GM21576 (cell line): ENCODE measurements around the gene TLE6.
"Not testable (repeated sequence)": the region's sequence is repeated elsewhere in the genome, so short reads cannot be mapped to it uniquely, and the experiment has no call there.

Source experiments
- ATAC-seq: cut with Tn5 transposase; IDR thresholded peaks from one replicate; pipeline ENCODE4 v1.9.1; 2021; ENCODE audit warnings: mild to moderate bottlenecking, moderate library complexity; ENCODE audit not compliant: unreplicated experiment

Gene TLE6

GRCh38 chr19:3027292-3027691 lies 49.9 kb downstream of the TLE6 start:
- no peak for ATAC-seq

DNA sequence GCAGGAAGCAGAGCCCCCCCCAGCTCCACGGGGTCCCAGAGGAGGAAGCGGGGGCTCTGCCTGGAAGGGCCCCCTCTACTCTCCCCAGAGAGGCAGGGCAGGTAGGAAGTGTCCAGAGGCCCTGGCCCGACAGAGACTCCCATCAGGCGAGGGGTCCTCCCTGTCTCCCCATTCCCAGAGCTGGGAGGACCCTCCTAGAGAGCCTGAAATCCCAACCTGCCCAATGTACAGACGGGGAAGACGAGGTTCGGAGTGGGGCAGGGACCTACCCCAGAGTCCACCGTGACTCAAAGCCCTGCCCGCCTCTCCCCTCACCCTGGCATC lies 50.6 kb downstream of the TLE6 start:
- ATAC-seq = no peak

DNA sequence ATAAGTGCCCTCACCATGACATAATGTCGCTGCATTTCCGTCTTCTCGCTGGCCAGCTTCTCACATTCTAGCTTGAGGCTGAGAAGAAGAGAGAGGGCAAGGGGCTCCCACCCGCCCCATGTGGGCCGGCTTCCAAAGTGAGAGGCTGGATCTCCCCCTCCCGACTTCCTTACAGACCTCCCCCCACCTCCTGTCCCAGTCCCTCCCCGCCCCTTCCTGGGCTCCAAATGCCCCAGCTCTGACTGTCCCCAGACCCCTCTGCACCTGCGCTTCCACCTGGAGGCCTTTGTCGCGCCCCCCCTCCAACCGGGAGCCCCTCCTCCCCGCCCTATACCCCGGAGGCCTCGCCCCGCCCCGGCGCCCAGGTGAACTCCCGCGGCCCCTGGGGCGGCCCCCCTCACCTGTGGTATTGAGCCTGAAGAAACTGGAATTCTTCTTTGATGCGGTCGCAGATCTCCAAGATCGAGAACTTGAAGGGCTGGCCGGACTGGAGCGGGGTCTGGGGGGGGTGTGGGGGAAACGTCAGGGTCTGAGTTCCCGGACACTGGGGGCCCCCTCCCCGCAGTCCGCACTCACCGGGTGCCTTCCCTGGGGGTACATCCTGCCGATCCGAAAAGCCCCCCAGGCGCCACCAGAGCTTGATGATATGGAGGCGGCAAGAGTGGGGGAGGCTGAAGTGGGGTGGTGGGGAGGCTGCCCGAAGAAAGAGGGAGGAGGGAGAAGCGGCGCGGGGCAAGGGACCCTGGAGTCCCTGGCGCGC lies 51.1 kb downstream of the TLE6 start:
- no peak for ATAC-seq

GRCh38 chr19:3029065-3029923 lies 51.9 kb downstream of the TLE6 start, which contains the start of gene TLE2:
TSS of gene TLE2 (minus strand) at chr19:3029280. CDS start at chr19:3028904, 376 bp downstream.
- no peak for ATAC-seq

- ATAC-seq = no peak
Observed at GRCh38 chr19:3031607-3031867, 54.2 kb downstream of the TLE6 start.

DNA sequence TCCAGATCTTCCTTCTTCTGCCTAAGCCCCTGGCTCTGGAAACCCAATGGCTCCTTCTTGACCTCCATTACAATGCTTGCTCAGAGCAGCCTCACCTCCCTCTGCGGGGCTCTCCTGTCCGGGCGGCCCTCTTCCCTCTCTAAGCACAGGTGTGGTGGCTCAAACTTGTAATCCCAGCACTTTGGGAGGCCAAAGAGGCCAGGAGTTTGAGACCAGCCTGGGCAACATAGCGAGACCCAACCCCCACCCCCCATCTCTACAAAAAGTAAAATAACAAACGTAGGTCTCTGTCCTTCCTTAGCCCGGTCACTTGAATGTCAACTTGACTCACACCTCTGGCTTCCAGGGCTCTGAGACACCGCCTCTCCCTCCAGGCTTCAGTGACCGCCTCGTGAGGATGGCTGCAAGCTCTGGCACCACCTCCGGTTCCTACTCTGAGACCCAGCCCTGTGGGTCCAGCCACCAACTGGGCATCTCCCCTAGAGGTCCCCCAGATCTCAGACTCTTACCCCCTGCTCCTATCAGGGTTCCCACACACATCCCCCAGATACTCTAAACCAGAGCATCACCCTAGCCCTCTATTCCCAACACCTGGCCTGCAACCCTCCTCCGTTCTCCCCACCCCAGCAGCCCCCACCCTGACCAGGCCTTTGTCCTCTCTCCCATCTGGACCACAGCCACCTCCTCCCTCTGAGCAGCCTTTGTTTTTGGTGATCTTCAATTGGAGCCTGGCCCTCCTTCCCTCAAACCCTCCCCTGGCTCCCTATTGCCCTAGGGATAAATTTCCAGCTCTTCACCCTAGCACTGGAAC lies 56.4 kb downstream of the TLE6 start:
- ATAC-seq = no peak

DNA sequence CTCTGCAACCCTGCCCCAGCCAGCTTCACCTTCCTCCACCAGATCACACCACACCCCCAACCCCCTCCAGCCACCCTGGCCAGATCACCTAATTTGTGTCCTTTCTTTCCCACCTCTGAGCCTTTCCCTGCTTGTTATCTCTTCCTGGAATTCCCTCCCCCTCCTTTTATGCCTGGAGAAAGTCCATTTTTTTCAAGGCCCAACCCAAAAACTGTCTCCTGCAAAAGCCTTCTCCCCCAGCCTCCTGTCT lies 57.0 kb downstream of the TLE6 start:
- ATAC-seq = no peak

GRCh38 chr19:3034656-3035541 lies 57.5 kb downstream of the TLE6 start:
- no peak for ATAC-seq

DNA sequence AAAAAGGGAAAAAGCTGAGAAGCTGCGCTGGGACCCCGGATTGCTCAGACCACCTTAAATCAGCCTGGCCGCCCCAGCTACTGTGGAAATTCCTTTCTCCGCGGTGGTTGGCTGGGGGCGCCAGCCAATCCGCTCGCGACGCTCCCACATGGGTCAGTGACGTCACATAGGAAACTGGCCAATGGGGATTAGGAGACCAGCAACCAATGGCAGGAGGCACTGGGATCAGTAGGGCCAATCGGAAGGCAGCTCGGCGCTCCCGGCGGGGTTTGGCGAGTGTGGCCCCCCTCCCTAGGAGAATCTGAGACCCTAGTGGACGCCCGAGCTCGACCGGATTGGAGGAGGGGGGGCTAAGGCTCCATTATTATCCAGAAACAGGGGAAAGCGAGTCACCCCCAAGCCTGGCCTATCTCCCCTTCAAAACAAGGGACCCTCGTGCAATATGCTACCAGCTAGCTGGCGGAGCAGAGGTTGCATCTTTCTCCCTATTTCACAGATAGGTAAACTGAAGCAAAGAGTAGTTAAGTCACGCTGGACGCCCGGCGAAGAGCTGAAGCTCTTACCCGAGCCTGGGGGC lies 58.3 kb downstream of the TLE6 start:
- peak; percentile 84 for ATAC-seq

DNA sequence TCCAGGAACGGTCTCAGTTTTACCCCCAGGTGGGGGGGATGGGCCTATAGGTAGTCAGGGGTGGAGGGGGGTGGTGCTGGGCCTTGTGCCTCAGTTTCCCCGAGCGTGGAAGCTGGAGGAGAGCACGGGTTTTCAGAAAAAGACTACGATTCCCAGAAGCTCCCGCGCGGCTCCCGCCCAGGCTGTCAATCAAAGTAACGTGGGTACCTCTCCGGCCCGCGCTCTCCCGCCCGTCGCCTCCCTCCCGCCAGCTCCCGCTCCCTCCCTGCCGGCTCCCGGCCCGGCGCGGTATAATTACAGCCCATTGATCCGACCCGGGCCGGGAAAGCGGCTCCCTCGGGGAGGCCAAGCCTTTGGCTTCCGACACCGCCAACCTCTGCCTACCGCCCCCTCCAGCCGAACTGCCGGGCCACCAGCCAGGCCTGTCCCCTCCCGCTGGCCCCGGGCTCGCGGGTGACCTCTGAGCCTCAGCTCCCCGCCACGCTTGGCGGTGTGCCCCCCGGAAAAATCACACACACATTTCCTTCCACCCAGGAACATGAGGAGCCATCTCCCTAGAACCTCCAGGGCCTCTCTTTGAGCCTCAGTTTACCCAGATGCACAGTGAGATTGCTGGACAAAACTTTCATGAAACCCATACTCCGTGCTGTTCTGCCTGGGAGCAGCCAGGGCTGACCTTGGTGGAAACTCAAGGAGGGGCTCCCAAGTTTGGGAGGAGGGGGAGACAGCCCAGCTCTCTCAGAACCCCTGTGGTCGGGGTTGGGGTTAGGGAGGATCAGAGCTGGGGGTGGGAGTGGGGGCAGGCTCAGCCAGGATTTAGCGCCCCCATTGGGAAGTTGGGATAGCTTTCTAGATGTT lies 59.0 kb downstream of the TLE6 start:
- ATAC-seq = peak; percentile 43

- ATAC-seq = not testable (repeated sequence)
Observed at GRCh38 chr19:3036977-3037544, 59.7 kb downstream of the TLE6 start.

GRCh38 chr19:3038214-3038613 lies 60.9 kb downstream of the TLE6 start:
- ATAC-seq = no peak

DNA sequence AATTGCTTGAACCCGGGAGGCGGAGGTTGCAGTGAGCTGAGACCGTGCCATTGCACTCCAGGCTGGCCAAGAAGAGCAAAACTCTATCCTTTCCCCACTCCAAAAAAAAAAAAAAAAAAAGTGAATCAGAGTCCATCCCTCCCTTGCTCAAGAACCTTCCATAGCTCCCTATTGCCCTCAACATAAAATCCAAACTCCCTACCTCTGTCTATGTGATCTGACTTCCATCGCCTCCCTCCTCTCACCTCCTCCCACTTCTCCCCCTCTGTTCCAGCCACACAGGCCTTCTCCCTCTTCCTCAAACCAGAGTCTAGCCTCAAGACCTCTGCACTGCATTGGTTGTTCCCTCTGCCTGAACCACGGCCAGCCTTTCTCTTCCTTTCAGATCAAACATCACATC lies 61.8 kb downstream of the TLE6 start:
- ATAC-seq = no peak

- ATAC-seq = no peak
Observed at GRCh38 chr19:3039641-3040077, 62.3 kb downstream of the TLE6 start.

- no peak for ATAC-seq
Observed at GRCh38 chr19:3041327-3041726, 64.0 kb downstream of the TLE6 start.

- no peak for ATAC-seq
Observed at GRCh38 chr19:3041761-3042620, 64.6 kb downstream of the TLE6 start.

DNA sequence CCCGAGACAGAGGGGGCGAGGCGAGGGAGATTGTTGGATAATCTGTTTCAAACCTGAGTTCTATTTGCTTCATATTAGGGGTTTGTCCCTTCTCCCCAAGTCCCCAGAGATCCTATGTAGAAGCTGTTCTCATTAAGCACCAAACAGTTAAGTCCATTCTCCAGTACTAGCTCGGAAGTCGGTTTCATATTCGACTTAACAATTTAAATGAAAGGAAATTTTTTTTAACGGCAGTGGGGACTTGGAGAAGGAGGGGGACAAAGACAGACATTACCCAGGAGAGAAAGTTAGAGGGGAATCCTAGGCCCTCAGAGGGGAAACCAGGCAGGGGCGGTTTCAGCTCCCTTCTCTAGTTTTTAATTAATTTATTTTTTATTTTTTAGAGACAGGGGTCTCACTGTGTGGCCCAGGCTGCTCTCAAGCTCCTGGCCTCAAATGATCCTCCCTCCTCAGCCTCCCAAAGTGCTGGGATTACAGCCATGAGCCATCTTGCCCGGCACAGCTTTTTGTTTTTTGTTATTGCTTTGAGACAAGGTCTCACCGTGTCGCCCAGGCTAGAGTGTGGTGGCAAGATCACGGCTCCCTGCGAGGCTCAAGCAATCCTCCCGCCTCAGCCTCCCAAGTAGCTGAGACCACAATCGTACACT lies 65.4 kb downstream of the TLE6 start:
- ATAC-seq = no peak
